ENCODE results near the gene CGB8.

DNA sequence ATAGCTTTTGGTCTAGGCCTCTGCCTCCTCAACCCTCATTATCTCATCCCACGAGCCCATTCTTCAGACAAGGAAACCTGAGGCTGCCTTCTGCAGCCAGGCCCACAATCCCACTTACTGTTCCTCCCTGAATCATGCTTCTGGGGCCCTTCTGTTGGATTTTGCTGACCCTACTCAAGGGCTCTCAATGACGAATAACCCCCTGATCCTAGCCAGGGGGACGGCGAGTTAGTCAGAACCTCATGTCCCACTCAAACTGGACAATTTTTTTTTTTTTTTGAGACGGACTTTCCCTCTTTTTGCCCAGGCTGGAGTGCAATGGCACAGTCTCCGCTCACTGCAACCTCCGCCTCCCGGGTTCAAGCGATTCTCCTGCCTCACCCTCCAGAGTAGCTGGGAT lies 26.8 kb downstream of the CGB8 start:
- TF ChIP-seq ZNF274 (IDR thresholded peaks at IDR 0.05; ENCODE audit: low read depth, low read length) (no peak), YY1 (IDR thresholded peaks at IDR 0.05; ENCODE audit: insufficient read depth, insufficient read length) (no peak), SUZ12 (IDR thresholded peaks at IDR 0.05; ENCODE audit: extremely low read depth, insufficient read depth, insufficient read length) (no peak)

All from NT2/D1 (cell line).